ENCODE results near the gene R3HDM1.

The R3HDM1 gene

DNA sequence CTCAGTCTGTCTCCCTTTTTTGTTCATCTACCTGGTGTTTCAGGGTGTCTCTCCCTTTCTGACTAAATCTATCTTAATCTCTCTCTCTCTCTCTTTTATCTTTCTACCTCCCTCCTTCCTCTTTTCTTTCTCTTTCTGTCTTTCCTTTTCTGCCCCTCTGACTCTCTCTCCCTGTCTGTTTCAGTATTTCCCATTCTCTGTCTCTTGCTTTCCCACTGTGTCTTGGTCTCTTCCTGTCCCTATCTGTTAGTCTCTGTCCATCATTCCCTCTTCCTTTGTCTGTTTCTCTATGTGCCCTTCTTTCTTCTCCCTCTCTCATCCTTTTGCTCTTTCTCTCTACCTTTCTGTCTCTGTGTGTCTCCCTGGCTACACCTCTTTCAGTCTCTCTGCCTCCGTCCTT is 56.7 kb downstream of the R3HDM1 start:
- DNase-seq (ENCODE audit: low read depth) = no peak
- H3K4me3 ChIP-seq (replicated peaks; ENCODE audit: low read depth, low read length) = no peak overlapping the region
- TF ChIP-seq, protein P1, sequence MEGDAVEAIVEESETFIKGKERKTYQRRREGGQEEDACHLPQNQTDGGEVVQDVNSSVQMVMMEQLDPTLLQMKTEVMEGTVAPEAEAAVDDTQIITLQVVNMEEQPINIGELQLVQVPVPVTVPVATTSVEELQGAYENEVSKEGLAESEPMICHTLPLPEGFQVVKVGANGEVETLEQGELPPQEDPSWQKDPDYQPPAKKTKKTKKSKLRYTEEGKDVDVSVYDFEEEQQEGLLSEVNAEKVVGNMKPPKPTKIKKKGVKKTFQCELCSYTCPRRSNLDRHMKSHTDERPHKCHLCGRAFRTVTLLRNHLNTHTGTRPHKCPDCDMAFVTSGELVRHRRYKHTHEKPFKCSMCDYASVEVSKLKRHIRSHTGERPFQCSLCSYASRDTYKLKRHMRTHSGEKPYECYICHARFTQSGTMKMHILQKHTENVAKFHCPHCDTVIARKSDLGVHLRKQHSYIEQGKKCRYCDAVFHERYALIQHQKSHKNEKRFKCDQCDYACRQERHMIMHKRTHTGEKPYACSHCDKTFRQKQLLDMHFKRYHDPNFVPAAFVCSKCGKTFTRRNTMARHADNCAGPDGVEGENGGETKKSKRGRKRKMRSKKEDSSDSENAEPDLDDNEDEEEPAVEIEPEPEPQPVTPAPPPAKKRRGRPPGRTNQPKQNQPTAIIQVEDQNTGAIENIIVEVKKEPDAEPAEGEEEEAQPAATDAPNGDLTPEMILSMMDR (IDR thresholded peaks at IDR 0.05; ENCODE audit: low read length, missing control alignments) = no peak

DNA sequence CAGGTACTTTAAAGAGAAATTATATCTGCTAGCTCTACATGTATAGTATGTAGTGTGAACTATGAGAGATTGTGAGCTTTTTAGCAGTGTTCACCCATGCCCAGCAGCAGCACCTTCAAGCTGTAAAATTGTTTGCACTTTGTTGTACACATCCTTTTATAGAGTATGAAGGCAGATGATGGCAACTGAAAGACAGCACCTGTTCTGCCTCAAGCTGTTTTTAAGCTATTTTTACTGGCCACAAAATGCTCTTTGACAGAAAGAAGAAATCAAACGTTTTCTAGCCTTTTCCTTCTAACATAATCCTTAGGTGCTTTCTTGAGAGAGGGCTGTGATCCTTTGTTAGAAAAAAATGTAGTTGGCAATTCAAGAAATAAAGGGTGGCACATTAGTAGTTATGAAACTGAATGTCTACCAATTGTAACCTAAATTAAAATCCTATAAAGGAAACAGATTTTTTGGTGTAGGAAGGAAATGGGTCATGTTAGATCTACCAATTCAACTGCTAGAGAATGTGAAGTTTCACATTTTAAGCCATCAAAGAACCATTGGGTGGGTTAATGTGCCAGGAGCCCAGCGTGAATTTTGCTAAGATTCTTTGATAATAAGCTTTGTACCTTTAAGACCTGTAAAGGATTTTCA is 59.5 kb downstream of the R3HDM1 start:
- no peak overlapping the region for H3K4me3 ChIP-seq (replicated peaks; ENCODE audit: low read depth, low read length)
- no peak for DNase-seq (ENCODE audit: low read depth)
- TF ChIP-seq, protein P1 (IDR thresholded peaks at IDR 0.05; ENCODE audit: low read length, missing control alignments) = no peak

DNA sequence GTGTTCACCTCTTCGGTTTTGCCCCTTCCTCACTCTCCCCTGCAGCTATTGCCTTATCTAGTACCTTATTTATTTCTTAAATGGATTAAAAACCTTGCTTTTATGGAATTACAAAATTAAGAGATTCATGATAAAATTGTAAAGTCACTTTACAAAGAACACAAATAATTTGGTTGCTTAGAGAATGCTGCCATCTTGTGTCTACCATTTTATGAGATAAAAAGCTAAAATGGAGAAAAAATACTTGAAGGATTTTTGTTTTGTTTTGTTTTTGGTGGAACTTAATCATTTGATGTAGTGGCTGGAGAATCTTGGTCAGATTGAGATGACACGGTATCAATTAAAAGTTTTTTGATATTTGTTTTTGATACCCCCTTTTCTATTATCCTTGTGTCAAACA is 69.6 kb downstream of the R3HDM1 start:
- DNase-seq (ENCODE audit: low read depth) = peak; percentile 31
- TF ChIP-seq, protein P1 (IDR thresholded peaks at IDR 0.05; ENCODE audit: low read length, missing control alignments) = peak; percentile 5
- H3K4me3 ChIP-seq (replicated peaks; ENCODE audit: low read depth, low read length) = no peak overlapping the region

DNA sequence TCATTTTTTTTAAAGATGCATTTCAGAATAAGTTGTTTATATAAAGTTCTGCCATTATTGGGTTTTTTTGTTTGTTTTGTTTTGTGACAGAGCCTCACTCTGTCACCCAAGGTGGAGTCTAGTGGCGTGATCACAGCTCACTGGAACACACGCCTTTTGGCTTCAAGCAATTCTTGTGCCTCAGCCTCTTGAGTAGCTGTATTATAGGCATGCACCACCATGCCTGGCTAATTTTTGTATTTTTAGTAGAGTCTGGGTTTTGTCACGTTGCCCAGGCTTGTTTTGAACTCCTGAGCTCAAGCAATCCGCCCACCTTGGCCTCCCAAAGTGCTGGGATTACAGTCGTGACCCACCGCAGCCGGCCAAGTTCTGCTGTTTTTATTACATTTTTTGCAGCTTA is 72.3 kb downstream of the R3HDM1 start:
- no peak for DNase-seq (ENCODE audit: low read depth)

DNA sequence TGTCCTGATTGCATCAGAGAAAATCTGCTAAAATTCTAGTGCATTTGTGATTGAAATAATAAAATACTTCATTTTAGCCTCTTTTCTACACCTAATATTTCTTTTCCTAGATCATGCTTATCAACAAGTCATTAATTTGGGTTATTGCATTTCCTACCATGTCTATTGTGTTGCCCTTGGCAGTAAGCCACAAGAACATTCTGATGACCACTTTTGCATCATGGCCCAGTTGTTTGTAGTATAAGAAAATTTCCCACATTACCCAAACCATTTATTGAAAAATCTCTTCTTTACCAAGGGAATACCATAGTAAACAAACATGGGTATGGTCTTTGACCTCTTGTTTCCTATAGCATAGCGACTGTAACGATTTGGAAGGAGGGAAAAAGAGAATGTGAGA is 76.3 kb downstream of the R3HDM1 start:
- TF ChIP-seq, protein P1 (IDR thresholded peaks at IDR 0.05; ENCODE audit: low read length, missing control alignments) = no peak
- no peak overlapping the region for H3K4me3 ChIP-seq (replicated peaks; ENCODE audit: low read depth, low read length)
- DNase-seq (ENCODE audit: low read depth) = peak; percentile 81

More for the DNA sequence above, 72.3 kb downstream of the R3HDM1 start:
- no peak overlapping the region for H3K4me3 ChIP-seq (replicated peaks; ENCODE audit: low read depth, low read length)
- TF ChIP-seq, protein P1 (IDR thresholded peaks at IDR 0.05; ENCODE audit: low read length, missing control alignments) = no peak

DNA sequence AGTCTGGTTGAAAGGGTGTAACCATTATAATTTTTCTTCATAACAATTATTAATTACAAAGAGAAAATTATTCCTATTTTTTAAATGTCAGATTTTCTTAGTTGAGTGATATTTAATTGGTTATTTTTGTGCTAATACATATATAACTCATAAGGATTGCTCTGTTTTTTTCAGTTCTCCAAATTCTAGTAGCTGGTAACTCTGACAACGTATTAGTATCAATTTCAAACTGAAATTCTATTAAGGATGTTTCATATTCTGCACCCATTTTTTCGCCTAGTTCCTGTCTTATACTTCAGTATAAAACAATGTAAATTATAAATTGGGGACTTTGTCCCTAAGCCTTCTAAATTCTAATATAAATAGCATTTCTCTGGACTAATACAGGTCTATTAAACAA is 81.0 kb downstream of the R3HDM1 start:
- no peak overlapping the region for H3K4me3 ChIP-seq (replicated peaks; ENCODE audit: low read depth, low read length)
- no peak for DNase-seq (ENCODE audit: low read depth)
- TF ChIP-seq, protein P1 (IDR thresholded peaks at IDR 0.05; ENCODE audit: low read length, missing control alignments) = no peak

DNA sequence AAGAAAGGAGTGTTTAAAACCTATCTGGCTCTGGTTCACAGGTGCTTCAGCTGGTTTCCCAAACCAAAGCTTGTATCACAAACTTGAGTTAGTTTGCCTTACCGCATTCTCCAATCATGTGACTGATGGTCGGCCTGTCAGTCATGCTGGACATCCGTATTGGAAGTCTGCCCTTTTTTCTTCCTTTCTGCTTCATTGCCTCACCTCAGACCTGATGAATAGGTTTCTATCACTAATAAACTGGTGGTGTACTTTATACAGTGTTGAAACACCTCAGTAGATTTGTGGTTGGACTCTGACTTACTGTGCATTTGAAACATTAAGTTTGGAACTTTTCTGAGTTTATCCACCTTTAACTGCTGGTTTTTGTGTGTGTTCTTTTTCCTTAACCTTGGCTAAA is 84.1 kb downstream of the R3HDM1 start:
- no peak for DNase-seq (ENCODE audit: low read depth)
- TF ChIP-seq, protein P1 (IDR thresholded peaks at IDR 0.05; ENCODE audit: low read length, missing control alignments) = no peak
- no peak overlapping the region for H3K4me3 ChIP-seq (replicated peaks; ENCODE audit: low read depth, low read length)
